T-helper 2 cell treated with Interferon-gamma antibody and Interleukin-4, amounts not matched to agents 100 ng/mL and 5 ng/mL, for 36 hours (primary cell): ENCODE data around the gene PHF21A. TPM values are rescaled to one million over a fixed set of nuclear protein-coding genes. Genes with fewer than 3 reads are reported as not detected.

Experiments
- intact Hi-C: fragments of 100-400 bp; cut with micrococcal nuclease; formaldehyde crosslinking; loops from one replicate; pipeline ENCODE4 v1.15.1; 2023
- total RNA-seq: library from RNA; stranded (reverse); gene quantifications from 2 replicates; pipeline ENCODE4 v1.2.3, GENCODE V29; 2022

The PHF21A gene
- total RNA-seq, 1 donor from 2014 or later, result 32.2 TPM

- intact Hi-C loops, result loop anchor here (1.0 to 10.0 kb wide), 5 partner anchors 7 to 316 kb away; partner anchors contain the start of gene SLC35C1
Measured at GRCh38 chr11:46120346-46121300, 631 bp downstream of the PHF21A start.

- intact Hi-C loops, result loop anchor here (2.0 to 10.0 kb wide), 6 partner anchors 155 to 495 kb away; partner anchors contain the start of genes ATG13, CRY2, HARBI1 and SLC35C1
Measured at GRCh38 chr11:46119352-46120216, 1.7 kb downstream of the PHF21A start.

GRCh38 chr11:46118702-46119351, 2.4 kb downstream of the PHF21A start:
- intact Hi-C loops, result loop anchor here (2.0 to 10.0 kb wide), 3 partner anchors 154 to 496 kb away; partner anchors contain the start of genes ATG13, CRY2 and HARBI1

- intact Hi-C loops, result loop anchor here (2.0 to 10.0 kb wide), 3 partner anchors 153 to 497 kb away; partner anchors contain the start of genes ATG13, CRY2 and HARBI1
Measured at GRCh38 chr11:46117842-46118241, 3.4 kb downstream of the PHF21A start.

- intact Hi-C loops, result loop anchor here (5.0 to 10.0 kb wide), 2 partner anchors 269 to 498 kb away; partner anchors contain the start of genes ATG13, CRY2 and HARBI1
Measured at GRCh38 chr11:46116712-46117037, 4.6 kb downstream of the PHF21A start.

GRCh38 chr11:46116007-46116711, 5.1 kb downstream of the PHF21A start:
- intact Hi-C loops, result loop anchor here (5.0 to 10.0 kb wide), 2 partner anchors 269 to 499 kb away; partner anchors contain the start of genes ATG13, CRY2 and HARBI1

- intact Hi-C loops, result loop anchor here (5.0 to 10.0 kb wide), 2 partner anchors 268 to 500 kb away; partner anchors contain the start of genes ATG13, CRY2 and HARBI1
Measured at GRCh38 chr11:46114961-46115360, 6.3 kb downstream of the PHF21A start.

- intact Hi-C loops, result loop anchor here (10.0 kb wide), 1 partner anchor 500 kb away; the partner anchor contains the start of genes ATG13 and HARBI1
Measured at GRCh38 chr11:46114378-46114777, 6.9 kb downstream of the PHF21A start.

GRCh38 chr11:46112961-46113607, 8.2 kb downstream of the PHF21A start:
- intact Hi-C loops, result loop anchor here (1.0 to 10.0 kb wide), 2 partner anchors 8 to 502 kb away; partner anchors contain the start of genes ATG13, HARBI1 and PHF21A

GRCh38 chr11:46108751-46109150, 12.5 kb downstream of the PHF21A start:
- intact Hi-C loops, result no loop called here

- intact Hi-C loops, result no loop called here
Measured at GRCh38 chr11:46107780-46108179, 13.5 kb downstream of the PHF21A start.

- intact Hi-C loops, result no loop called here
Measured at GRCh38 chr11:46107408-46107718, 13.9 kb downstream of the PHF21A start.

- intact Hi-C loops, result no loop called here
Measured at GRCh38 chr11:46106530-46107407, 14.5 kb downstream of the PHF21A start.

GRCh38 chr11:46105926-46106325, 15.3 kb downstream of the PHF21A start:
- intact Hi-C loops, result no loop called here

GRCh38 chr11:46105134-46105628, 16.1 kb downstream of the PHF21A start:
- intact Hi-C loops, result no loop called here

- intact Hi-C loops, result no loop called here
Measured at GRCh38 chr11:46102843-46103242, 18.4 kb downstream of the PHF21A start.

GRCh38 chr11:46100670-46101069, 20.6 kb downstream of the PHF21A start:
- intact Hi-C loops, result loop anchor here (1.0 kb wide), 1 partner anchor 21 kb away; the partner anchor contains the start of gene PHF21A

- intact Hi-C loops, result loop anchor here (1.0 kb wide), 1 partner anchor 21 kb away; the partner anchor contains the start of gene PHF21A
Measured at GRCh38 chr11:46099963-46100316, 21.3 kb downstream of the PHF21A start.
